CD4-positive, alpha-beta T cell treated with Interferon gamma for 1 hour (primary cell): ENCODE measurements around the gene NAV1.

Experiments used
- DNase-seq: peaks from one replicate; pipeline ENCODE4 v3.0.0-alpha.2; 2020

Gene NAV1

DNA sequence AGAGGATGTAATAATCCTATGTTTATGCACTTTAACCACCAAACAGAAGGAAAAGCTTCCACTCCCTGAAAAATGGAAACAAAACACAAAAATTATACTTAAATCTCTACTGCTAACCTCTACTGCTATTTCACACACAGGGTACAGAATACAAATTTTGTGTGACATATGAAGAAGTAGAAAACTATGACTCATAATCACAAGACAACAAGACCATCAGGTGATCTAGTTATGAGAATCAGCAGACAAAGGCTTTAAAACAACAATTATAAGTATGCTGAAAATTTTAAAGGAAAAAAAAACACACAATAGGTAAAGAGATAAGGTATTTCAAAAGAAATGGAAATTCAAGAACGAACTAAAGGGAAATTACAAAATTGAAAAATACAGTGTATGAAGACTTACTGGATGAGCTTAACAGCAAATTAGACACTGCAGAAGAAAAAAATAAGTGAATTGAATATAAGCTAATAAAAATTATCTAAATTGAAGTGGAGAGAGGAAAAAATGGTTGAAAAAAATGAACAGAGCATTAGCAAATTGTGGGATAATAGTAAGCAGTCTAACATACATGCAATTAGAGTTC lies 13.6 kb upstream of the NAV1 start:
- no peak for DNase-seq

DNA sequence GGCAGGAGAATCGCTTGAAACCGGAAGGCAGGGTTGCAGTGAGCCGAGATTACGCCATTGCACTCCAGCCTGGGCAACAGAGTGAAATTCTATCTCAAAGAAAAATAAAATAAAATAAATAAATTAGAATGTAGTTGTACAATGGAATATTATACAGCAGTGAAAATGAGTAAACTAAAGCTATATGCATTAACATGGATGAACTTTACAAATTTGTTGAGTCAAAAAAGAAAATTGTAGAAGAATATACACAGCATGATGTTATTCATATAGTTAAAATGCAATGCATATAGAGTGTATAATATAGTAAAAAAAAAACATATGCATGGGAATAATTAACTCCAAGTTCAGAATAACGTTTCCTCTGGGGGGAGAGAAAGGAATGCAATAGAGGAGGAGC lies 11.0 kb upstream of the NAV1 start:
- DNase-seq: no peak

- DNase-seq: no peak
These were observed 10.2 kb upstream of the NAV1 start for GRCh38 chr1:201528631-201529252.

DNA sequence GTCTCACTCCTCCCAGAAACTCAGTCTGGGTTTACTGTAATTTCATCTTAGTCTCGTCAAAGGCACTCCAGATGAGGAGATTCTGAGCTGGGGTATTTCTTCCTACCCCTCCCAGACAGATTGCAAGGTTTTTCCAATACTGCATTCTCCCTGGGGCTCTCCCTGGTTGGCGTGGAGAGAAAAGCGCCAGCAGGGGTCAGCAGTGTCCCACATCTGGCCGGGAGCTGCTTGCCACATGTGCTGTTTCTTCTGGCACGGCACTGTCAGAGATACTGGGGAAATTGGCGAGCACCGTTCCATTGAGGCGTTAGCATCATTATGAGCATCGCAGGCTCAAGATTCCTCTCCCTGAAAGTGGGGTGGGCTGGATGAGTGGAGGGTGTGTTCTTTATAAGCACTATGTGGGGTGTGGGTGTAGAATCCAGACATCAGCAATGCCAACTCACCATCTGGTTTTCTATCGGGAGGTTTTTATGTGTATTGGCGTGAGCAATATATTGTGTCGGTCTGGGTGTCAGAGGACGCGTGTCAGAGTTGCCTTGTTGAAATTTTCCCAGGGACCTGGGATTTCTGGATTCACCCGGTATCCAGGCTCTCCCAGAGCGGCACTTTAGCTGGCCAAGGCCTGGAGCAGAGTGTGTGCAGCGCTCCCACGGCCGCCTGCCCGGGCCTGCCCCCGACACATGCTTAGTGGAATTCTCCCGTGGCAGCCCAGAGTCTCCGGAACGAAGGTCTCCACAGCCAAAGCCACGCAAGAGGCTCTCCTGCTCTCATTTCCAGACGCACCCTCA lies 8.0 kb upstream of the NAV1 start:
- peak; percentile 38 for DNase-seq

DNA sequence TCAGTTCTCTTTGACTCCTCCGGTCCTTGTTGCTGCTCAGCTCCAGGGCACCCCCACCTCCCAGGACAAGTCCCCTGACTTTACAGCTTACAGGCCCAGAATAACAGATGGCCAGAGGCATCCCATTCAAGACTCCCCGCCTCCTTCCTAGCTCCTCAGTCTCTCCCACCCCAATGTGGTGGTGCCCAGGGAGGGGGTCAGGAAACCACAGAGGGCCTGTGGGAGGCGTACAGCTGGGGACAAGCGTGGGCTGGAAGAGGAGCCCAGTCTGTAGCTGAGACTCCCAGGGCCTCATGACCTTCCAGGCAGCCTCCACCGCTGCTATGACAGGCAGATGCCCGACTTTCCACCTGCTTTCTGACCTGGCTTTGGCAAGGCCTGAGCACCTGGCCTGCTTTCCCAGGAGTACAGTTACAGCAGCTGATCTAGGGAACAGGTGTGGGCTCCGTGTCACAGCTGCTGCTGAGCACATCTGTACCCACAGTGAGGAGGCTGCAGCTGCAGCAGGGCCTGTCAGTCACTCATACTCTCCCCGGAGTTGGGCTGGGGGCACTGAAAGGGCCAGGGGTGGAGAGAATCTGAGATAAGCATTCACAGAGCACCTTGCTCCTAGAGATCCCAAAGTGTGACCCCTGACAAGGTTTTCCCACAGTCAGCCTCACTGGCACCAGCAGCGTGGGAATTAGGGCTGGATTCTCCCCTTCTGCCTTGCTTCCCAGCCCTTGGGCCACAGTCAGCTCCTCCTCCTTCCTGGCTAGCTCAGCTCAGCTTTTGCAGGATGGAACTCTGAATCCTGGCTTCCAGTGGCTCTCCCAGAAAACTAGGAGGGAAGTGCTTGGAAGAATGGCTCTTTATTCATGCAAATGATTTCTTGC lies 7.1 kb upstream of the NAV1 start:
- no peak for DNase-seq

DNA sequence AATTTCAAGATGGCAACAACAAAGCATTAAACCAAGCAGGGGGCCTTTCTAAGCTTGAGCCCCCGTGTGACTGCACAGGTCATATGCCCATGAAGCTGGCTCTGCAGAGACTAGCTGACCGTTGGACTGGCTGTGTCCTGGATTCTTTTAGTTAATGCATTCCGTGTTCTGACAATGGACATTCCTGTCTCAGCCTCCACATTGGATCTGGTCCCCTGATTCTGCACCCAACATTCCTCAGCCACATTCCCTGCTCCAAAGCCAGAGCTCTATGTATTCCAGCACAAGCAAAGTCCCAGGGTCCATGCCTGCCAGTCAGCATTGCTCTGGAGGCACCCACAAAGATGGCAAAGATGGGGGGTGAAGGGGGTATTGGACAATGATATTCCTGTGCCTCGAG lies 5.1 kb upstream of the NAV1 start:
- DNase-seq: no peak

- DNase-seq: no peak
These were observed 3.6 kb upstream of the NAV1 start for GRCh38 chr1:201535046-201535918.

- DNase-seq: no peak
These were observed 3.0 kb upstream of the NAV1 start for GRCh38 chr1:201535919-201536245.

- no peak for DNase-seq
These were observed 2.4 kb upstream of the NAV1 start for GRCh38 chr1:201536558-201536957.

DNA sequence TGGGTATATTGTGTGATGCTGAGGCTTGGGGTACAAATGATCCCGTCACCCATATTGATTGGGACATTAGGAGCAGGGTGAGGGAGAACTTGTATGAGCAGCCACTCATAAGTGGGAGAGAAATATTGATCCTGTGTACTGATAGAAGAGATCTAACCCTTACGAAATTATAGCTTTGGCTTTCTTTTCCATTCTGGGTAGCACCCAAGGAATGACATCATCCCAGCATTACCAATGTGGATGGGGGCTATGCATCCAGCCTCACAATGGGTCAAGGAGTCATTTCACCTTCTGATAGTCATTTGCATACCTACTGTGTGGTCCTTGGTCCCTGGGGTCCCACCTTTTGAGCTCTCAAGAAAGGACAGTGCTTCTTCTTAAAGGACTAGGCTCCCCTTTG lies 1.9 kb upstream of the NAV1 start:
- DNase-seq: no peak

- no peak for DNase-seq
These were observed 1.5 kb upstream of the NAV1 start for GRCh38 chr1:201537467-201537866.

GRCh38 chr1:201537891-201538611 lies 876 bp upstream of the NAV1 start:
- no peak for DNase-seq

DNA sequence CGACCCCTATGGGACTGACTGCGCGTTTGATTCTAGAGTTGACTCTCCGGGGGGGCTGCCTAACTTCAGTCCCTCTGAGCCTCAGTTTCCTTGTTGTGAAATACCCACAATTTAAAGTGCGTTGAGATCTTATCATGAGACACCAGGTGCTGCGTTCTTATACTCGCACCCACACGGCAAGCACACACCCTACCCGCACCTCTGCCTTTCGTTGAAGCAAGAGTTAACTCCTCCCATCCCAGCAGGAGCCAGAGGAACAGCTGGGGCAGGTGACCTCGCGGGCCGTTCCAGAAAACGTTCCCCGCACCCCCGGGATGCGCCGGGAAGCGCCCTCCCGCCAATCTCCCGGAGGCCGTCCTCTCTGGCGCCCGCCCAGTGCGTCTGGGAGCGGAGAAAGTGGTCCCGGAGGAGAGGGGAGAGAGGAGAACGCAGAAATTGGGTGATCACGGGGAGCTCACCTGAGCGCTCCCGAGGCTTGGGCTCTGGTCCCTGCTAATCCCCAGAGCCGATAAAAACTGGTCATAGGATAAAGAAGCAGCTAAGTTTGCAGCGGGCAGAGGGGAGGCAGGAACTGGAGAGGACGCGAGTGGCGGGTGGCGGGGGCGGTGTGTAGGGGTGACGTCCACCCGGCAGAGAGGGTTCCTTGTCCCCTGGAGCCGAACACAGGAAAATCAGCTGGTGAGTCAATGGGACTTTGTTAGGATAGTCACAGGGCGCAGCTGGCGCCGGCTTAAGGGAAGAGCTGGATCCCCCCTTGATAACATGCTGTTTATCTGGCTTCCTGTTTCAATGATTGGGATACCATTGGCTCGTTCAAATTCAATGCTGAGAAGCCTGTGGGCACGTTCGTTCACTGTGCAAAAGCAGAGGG lies 869 bp downstream of the NAV1 start:
- DNase-seq: no peak

GRCh38 chr1:201540846-201541735 lies 2.2 kb downstream of the NAV1 start:
- no peak for DNase-seq

DNA sequence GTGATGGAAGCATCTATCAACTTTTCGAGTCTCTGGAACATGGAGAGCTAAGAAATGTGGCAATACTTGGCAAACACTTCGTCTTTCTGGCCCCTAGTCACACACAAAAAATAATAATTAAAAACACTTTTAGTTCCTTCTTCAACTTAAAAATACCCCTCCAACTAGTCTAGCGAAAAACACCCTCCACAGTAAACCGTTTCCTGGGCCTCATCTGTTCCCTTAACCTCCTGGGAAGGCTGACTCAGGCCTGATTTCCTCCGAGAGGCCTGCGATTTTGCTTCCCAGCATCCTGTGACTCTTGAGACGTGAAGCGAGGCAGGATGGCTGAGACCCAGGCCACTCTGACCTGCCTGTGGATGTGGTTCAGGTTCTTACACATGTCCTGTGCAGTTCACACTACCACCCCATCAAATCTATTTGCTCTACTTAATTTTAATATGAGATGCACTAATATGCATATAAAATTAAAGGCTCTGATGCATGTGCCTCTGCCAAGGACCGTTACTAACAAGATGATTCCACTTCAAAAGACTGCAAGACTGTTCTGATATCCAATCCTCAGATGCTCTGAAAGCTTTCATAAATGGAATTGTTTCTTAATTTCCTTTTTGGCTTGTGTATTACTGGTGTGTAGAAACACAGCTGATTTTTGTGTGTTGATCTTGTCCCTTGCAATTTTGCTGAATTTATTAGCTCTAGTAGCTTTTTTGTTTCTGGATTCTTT lies 3.5 kb downstream of the NAV1 start:
- DNase-seq: no peak

DNA sequence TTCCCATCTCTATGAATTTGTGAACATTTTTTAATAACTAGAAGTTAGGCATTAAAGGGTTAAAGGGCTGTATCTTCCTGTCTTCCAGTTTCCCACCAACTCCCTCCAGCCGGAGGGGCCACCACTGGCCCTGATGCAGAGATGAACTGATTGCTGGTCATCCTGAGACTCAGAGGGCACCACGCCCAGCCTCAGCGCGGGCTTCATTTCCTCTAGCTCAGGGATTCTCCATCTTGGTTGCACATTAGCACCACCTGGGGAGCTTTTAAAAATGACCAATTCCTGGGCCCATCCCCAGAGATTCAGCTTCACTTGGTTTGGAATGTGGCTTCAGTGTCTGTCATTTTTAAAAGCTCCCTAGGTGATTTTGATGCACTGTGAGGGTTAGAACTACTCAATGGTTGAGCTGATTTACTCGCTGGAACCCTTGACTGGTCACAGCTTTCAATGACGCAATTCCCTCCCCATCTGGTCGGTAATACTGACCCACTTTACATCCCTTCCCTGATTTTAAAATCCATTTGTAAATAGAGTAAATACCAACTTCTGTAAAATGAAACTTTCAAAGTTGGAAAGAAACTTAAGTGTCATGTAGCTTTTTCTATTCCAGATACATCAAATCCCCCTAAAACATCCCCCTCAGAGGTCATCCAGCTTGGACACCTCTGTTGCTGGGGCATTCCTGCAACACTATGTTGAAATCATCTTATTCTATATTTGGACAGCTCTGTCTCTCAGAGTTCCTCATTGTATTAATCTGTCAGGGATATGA lies 5.1 kb downstream of the NAV1 start:
- no peak for DNase-seq

DNA sequence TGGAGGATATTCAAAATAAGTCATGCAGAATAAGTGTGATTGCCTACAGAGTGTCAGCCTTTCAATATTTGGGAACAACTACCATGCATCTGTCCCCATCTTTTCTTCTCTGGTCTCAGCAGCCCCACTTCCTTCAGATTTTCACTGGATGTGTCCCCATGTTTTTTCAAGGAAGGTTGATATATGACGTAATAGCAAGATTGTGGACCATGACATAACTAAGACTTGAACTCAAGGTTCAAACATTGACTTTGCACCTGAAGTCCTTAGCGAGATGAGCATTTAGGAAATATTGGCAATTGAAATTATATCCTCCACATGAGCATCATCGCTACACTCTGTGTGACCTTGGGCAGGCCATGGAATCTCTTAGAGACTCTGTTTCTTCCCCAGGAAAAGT lies 5.8 kb downstream of the NAV1 start:
- DNase-seq: no peak

- no peak for DNase-seq
These were observed 7.0 kb downstream of the NAV1 start for GRCh38 chr1:201545851-201546492.
